ENCODE measurements around the gene C20orf144.

The C20orf144 gene

DNA sequence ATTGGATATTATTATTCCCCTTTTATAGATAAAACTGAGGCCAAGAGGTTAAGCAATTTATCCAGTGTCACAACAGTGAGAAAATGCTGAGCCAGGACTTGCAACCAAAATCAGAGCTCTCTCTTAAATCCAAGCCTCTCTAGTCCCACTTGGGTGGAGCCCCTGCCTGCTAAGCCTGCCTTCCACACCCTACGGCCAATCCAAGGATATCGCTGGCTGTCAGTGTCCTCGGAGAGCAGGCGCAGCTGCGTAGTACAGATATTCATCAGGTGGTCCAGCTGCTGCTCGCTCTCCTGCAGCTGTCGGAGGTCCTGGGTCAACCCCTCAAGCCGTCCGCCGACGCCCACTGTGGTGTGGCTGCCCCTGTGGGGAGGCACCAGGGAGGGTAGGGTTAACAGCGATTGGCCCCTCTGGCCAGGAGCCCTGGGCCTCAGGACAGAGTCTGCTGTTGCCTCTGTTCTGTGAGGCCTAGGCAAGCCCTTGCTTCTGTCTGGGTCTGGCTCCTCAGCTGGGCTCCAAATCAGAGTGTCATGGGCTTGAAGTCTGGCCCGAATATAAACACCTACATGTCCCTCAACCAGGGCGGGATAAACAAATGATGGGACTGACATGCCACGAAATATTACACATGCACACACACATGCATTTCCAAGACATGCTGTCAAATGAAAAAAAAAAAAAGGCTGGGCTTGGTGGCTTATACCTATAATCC lies 16.0 kb downstream of the C20orf144 start:
- no peak for DNase-seq

GRCh38 chr20:33679758-33680485 lies 17.8 kb downstream of the C20orf144 start:
- DNase-seq, result peak; percentile 35

GRCh38 chr20:33680686-33681085 lies 18.6 kb downstream of the C20orf144 start:
- no peak for DNase-seq

DNA sequence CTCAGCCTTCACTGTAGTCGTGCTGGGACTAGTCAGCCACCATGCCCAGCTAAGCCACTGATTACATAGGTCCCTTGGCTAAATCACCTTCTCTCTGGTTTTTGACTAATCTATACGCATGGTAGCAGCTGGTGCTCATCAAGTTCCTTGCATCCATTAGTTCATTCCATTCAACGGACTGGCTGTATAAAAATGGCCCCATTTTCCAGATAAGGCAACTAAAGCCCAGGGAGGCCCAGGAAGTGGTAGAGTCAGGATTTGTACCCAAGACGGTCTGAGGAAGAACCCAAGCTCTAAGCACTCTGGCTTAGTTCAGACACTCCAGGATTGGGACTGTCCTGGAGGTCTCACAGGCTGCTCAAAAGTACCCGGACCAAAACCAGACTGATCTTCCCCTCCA lies 19.2 kb downstream of the C20orf144 start:
- DNase-seq, result no peak

- DNase-seq, result no peak
Measured at GRCh38 chr20:33681728-33682353, 19.7 kb downstream of the C20orf144 start.

- no peak for DNase-seq
Measured at GRCh38 chr20:33684533-33685327, 22.6 kb downstream of the C20orf144 start.

DNA sequence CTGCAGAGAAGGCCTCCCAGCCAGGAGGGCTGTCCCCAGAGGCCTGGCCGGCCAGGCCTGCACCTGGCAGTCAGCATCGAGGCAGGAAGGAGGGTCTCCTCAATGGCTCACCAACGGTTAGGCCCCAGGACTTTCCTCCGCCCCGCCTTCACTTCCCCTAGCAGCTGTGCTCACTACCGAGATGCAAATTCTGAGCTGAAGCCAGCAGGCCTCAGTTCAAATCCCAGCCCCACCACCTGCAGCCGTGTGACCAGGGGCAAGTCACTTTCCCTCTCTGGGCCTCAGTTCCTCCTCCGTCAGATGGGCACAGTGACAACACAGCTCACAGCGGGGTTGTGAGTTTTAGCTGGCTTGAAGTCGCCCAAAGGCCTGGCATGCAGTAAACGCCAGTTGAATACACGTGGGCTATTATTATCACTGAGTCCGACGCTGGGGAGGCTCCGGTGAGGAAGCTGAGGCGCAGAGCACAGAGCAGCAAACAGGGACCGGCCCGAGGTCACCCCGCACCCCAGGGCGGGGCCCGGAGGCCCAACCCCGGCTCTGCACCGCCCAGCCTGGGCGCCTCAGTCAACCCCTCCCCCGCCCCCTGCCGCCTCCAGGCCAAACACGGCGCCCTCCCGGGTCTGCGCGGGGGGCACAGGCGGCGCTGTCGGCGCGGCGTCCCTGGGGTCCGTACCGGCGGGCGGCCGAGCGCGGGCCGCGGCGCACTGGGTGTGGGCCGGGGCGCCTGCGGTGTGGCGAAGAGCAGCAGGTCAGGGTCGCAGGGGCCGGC lies 23.4 kb downstream of the C20orf144 start:
- no peak for DNase-seq

DNA sequence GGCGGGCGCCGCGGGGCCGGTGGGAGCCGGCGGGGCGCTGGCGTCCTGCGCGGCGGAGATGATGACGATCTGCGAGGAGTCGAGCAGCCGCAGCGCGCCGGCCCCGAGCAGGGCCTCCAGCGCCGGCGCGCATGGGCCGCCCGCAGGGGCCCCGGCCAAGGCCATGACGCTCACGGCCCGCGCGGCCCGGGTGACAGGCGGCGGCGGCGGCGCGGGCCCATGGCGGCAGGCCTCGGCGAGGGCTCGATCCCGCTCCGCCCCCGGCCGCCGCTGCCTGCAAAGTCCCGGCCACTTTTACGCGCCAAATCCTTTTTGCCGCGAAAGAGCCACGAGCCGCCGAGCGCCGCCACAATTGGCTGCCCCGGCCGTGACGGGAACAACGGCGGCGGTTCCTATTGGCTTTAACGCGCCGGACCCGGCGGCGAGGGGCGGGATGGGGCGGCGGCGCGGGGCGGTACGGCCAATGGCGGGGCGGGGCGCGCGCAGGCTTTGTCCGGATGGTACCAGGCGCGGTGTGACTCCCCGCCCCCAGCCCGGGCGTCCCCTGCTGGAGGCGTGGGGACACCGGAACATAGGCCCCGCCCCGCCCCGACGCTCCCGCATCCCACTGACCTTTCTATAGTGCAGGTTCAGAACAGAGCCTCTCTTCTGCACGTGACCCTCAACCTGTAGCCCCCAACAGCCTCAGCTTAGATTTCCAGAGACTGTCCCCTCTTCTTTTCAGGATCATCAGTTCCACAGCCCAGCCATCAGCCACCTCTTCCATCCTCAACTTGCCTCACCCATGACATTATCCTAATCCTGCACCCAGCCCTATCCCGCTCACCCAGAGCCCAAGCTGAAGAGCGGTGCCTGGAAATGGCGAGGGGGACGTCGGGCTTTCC lies 24.2 kb downstream of the C20orf144 start, which contains the start of gene E2F1:
TSS of gene E2F1 (minus strand) at position 286 of the 884 bp plus-strand sequence. CDS start at position 165, 121 bp downstream.
- peak; percentile 91 for DNase-seq

DNA sequence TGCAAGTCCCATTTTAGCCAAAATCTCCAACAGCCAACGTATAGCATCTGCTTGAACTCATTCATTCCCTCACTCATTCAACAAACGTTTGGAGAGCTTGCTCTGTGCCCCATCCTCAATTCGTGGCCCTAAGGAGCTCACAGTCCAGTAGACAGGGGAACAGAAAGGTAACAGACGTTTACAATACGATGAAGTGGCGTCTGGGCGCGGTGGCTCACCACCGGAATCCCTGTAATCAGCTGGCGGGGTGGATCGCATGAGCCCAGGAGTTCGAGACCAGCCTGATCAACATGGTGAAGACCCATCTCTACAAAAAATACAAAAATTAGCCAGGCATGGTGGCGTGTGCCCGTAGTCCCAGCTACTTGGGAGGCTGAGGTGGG lies 24.8 kb downstream of the C20orf144 start:
- DNase-seq, result no peak

DNA sequence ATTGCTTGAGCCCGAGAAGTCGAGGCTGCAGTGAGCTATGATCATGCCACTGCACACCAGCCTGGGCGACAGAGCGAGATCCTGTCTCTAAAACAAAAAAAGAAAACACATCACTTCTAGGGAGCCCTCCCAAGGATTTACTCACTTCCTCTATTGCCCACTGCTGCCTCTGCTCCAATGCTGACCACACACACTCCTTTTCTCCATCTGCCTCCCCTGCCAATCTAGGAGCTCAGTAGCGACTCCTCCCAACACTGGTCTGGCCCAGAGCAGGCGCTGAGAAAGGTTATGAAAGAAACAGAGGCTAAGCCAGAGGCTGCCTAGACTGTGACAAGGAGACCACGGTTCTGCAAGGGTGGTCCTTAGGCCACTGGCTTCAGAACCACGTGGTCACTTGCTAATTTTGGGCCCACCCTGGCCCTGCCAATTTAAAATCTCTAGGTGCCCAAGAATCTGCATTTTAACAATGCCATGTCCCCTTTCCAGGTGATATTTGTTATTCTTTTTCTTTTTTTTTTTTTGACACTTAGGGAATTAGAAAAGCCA lies 25.3 kb downstream of the C20orf144 start:
- no peak for DNase-seq

DNA sequence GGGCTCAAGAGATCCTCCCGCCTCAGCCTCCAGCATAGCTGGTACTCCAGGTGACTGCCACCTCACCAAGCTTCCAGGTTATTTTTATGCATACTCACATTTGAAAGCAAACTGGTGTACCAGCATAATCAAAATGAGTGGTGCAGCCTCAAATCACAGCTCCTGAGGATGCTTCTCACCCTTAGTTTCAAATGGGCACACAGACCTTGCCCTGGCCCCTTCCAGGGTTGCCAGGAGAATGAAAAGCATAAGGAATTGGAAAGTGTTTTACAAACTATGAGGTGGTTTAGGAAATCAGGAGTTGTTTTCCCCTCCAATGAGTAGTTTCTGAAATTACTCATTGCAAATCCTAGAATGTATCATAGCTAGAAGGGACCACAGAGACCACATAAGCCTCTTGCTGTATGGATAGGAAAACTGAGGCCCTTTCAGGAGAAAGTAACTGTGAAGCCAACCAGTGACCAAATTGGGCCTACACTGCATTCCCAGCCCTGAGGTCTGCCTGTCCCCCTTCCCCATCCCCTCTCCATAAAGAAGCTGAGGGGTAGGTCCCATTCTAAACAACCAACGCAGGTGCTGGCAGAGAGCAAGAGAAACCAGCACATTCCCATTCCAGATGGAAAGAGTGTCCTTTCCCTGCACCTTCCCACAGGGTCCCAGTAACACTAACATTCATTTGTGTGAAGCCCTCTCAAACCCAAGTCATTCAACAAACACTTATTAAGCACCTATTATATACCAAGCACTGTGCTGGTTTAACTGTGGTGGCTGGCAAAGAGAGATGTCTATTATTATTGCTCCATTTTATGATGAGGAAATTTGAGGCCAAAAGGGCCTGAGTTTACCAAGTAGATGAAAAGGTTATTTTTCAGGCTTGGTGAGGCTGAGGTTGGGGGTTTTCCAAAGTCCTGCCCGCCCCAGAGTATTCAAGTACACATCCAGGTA lies 26.1 kb downstream of the C20orf144 start:
- no peak for DNase-seq

DNA sequence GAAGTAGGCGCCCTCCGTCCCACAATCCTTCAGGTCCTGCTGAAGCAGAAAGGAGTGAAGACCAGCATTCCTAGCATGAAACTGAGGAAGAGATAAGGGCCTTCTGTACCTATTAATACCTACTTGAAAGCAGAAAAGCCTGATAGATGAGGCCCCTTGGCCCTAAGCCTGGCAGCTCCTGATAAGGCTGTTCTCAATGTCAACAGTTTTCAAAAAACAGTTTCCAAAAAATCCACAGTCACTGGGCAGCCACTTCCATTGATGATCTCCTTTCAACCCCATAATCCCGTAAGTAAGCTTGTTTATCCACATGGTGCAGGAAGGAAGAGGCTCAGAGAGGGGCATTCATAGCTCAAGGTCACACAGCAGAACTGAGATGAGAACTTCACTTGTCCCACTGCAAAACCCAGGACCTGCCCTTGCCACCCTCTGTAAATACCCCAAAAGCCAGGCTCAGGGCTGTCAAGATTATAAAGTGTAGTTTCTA lies 26.9 kb downstream of the C20orf144 start:
- DNase-seq, result no peak

DNA sequence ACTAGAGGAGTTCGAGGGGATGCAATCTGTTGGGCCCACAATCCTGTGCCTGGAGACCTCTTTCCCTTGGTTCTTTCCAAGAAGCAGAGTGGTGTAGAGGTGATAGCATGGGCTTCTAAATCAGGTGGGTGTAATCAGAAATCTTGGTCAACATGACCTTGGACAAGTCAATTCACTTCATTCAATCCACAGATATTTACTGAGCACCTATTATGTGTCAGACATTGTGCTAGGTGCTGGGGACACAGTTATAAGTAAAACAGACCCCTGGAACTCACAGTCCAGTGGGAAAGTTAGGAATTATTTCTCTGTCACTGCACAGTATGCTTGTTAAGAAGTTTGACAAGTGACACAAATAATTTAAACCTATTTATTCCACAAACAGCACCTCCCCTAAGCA lies 27.4 kb downstream of the C20orf144 start:
- DNase-seq, result no peak

DNA sequence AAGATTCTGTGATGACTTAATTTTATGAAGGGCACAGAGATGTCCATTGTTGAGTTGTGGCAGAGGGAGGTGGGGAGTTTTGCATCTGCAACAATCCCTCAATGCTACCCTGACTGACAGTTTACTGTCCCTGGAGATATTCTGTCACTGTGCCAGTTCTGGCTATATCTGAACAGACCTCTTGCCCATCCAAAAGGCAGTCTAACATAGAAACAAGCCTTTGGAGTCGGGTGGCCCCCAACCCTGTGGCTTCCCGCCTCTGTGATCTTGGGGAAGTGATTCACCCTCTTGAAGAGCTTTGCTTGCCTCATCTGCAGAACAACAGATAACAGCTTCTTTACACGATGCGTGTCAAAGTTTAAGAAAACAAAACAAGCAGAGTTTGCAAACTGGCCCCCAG lies 27.8 kb downstream of the C20orf144 start:
- DNase-seq, result peak; percentile 47

DNA sequence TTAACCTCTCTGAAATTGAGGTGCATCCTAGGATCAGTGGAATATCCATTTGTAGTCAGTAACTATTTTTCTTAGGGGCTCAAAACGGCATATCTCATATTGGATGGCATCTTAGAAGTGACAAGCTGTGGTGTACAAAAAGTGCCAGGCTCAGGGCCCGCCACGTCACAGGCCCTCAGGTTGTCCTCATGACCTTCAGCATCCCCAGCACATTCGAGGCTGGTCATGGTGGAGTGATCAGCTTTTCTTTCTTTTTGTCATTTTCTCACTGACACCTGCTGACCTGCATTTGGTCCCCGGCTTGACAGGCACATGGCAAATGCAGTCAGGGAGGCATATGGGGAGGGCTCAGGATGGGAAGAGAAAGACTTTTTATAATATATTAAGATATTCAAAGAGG lies 31.2 kb downstream of the C20orf144 start:
- DNase-seq, result no peak

- no peak for DNase-seq
Measured at GRCh38 chr20:33693741-33694638, 31.9 kb downstream of the C20orf144 start.

DNA sequence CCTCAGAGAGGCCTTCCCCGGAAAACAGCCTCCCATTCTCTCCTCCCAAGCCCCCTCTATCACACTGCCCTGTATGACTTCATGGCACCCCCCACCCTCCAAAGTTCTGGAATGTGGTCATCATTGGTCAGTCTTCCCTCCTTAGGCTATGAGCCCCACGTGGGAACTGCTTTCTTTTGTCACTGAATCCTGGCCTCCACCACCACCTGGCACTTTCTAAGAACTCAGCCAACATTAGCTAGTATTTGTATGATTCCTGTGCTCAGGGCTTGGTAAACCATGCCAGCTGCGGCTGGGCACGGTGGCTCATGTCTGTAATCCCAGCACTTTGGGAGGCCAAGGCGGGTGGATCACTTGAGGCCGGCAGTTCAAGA lies 32.5 kb downstream of the C20orf144 start:
- no peak for DNase-seq

- no peak for DNase-seq
Measured at GRCh38 chr20:33696448-33696847, 34.3 kb downstream of the C20orf144 start.
